Stimulated activated CD4-positive, alpha-beta T cell treated with anti-CD3 and anti-CD28 coated beads, Interleukin-1b, Interleukin-23, amount 100 ng/mL, for 48 hours (primary cell): ENCODE measurements around the gene NEGR1.

Source experiments
- DNase-seq: peaks from one replicate; pipeline ENCODE4 v3.0.0-alpha.2; 2020

The NEGR1 gene

GRCh38 chr1:71666609-71667008 lies 615.7 kb downstream of the NEGR1 start:
- DNase-seq, result no peak

DNA sequence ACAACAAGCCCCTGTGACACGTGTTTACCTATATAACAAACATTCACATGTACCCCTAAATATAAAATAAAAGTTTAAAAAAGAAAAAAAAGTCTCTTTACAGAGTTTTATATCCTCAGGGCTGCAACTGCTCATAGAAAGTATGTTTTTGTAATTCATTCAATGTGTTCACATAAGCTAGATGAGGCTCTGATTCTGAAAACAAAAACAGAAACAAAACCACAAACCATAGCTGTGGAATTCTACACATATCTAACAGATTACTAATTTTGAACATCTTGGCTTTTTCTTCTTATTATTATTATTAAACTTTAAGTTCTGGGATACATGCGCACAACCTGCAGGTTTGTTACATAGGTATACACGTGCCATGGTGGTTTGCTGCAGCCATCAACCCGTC lies 621.9 kb downstream of the NEGR1 start:
- DNase-seq, result no peak

- no peak for DNase-seq
Observed at GRCh38 chr1:71657891-71658679, 624.3 kb downstream of the NEGR1 start.

DNA sequence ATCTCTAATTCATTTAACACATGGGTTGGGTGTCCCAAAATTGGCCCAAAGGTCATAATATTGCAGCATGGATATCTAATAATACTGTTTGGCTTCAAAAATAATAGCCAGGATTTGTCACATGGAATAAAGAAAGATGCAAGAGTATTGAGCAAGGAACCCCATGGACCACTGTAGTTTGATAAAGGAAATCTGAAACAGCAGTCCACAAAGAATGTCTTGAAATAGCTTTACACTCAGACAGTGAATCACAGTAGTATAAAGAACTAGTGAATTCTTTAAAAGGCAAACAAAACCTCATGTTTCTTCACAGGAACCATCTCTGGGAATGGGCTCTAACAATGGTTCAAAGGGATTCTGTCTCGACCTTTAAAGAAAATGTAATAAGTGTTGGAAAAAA lies 625.4 kb downstream of the NEGR1 start:
- DNase-seq, result no peak

DNA sequence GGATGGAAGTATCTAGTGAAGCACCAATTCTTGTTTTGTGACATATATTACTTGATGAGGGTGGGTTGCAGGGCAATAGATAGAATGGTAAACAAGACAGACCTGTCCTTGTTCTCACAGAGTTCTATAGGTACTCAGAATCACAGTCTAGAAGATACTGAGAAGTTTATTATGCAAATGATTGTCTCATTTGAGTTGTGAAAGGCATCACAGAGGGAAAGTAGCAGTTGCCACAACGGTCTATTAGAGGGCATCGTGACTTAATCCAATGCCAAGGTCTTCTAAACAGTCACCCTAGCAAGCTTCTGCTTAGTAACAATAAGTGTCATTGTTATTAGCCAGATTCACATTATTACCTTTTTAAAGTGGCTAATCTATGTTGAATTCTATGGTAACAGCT lies 626.7 kb downstream of the NEGR1 start:
- no peak for DNase-seq

GRCh38 chr1:71653952-71654351 lies 628.4 kb downstream of the NEGR1 start:
- DNase-seq, result no peak

DNA sequence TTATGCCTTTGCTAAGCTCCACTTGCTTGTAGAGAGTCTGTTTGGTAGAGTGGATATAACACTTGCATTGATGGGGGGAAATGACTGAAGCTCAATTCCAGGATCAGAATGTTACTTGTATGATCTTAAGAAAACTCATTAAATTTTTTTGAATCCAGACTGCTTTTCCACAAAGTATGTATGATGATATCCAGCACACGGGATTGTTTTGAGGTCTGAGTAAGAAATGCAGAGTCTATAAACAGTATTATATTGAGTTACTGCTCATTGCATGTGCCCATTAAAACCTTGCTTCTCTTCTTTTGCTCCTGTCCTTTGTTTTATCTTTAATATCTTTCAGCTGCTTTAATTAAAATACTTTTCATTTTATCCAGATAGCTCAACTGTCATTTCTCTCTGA lies 631.1 kb downstream of the NEGR1 start:
- no peak for DNase-seq

DNA sequence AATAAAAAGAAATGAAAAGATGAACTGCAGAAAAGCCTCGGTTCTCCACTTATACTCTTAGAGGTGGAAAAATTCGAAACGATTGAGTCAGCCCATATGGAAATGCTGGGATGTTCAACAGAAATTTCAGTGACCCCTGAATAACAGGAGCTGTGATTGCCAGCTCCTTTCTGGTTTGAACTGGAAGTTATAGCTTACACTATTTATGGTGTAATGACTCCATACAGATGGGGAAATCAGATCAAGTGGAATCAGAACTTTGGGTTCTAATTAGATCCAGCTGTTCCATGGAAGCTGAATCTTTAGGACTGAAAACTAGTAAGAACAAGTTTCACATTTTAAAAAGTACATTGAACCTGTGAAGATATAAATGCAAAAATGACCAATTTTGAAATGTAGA lies 632.2 kb downstream of the NEGR1 start:
- no peak for DNase-seq

GRCh38 chr1:71649608-71650007 lies 632.7 kb downstream of the NEGR1 start:
- no peak for DNase-seq

GRCh38 chr1:71647513-71648300 lies 634.6 kb downstream of the NEGR1 start:
- DNase-seq, result no peak

- no peak for DNase-seq
Observed at GRCh38 chr1:71645015-71645414, 637.3 kb downstream of the NEGR1 start.

DNA sequence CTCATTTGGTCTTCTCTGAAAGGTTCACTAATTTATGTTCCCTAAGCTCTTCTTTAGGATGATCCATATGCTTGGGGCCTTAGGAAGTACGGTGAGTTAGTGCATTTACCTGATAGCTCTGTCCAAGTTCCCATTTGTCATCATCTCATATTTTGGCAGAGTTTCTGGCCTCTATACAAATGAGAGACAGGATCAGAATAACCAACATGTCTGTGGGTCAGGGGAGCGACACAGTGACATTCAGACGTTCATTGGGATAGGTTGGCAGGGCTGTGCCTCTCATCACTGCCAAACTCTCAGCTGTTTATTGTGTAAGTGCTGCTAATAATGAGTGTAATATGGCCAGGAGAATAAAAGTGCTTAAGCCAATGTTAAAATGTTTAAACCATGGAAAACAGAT lies 640.4 kb downstream of the NEGR1 start:
- no peak for DNase-seq

DNA sequence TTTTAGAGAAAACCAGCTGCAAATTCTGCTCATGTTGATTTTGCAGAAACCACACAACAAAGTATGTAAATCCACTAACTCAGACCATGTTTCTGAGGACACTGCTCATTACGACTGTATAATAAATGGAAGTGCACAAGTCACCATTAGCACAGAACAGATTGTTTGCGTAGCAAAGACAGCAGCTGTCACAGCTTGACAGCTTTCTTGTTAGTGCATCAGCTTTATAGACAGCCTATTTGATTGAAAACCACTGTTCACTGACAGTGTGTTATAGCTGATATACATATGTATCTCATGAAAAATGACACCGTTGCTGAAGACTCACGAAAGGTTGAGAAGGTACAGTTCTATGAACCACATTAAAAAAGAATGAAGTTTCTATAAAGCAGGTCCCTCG lies 641.3 kb downstream of the NEGR1 start:
- no peak for DNase-seq

DNA sequence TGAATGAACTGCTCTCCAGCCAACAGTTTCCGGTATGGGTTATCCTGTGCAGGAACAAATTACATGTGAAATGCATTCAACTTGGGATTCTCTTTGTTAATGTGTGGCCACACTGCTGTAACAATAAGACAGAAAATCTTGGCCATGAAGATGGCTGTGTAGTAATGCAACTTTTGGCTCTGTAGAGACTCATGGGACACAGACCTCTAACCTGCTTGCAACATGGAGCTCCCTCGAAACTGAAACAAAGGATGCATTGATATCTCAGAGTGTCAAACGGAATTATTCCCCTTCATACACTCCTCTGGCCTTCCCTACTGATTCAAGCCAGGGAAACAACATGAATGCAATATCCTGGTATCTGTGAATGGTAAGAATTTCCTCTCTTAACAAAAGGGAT lies 642.2 kb downstream of the NEGR1 start:
- no peak for DNase-seq

DNA sequence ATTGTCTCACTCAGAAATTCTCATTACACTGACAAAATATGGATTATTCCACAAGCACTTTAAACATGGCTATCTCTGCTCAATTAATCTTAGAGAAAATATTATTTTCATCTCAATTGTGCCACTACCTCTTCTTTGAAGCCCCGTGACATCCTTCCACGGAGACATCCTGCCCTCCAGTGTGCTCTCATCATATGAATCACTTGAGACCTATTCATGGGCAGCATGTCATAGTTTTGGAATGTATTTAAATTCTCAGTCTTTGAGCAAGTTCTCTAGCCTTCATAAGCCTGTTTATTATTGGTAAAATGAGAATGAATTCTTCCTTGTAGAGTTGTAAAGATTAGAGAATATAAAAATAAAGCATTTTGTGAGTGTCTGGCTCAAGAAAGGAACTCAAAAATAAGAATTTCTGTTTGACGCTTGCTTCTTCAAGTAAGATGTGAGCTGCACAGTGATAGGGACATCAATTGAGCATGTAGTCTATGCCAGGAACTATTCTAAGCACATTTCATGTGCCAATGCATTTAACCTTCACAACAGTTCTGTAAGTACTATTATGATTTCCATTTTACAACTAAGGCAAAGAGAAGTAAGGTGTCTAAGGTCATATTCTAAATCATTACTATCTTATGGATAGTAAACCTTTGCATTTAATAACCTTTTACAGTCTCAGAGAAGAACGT lies 644.1 kb downstream of the NEGR1 start:
- no peak for DNase-seq

GRCh38 chr1:71635568-71635967 lies 646.8 kb downstream of the NEGR1 start:
- DNase-seq, result no peak

DNA sequence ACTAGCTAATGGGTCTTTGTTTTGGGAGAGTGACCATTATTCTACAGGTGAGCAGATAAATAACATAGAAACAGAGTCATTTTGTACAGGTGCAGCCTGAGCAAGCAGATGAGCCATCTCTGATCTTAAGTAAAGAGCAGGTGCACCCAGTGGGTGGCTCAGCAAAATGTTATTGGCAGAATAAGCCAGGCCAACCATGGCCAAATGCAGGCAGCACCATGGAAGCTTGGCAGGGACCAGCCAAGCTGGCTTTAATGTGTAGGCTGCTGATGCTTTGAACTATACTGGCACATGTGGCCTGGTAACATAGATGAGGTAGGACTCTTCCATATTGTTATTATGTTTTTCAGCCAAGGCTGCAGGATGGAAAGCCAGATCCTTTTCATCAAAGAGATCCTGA lies 648.2 kb downstream of the NEGR1 start:
- no peak for DNase-seq

GRCh38 chr1:71630073-71630472 lies 652.3 kb downstream of the NEGR1 start:
- no peak for DNase-seq

GRCh38 chr1:71625004-71625403 lies 657.3 kb downstream of the NEGR1 start:
- DNase-seq, result no peak

DNA sequence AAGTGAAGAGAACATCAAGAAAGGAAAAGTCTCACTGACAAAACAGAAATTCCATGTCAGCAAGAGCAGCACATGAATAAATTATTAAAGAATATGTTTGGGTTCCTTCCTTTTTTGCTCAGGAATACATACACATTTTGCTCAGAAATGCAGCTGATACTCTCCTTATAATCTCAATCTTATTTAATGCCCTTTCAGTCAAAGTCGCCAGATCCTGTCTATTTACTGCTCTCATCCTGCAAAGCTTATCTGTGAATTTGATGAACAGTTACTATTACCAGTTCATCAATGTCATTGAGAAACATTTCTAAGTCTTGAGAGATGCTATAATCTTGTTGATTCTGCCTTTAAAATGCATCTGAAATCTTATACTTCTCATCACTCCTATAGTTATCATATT lies 658.5 kb downstream of the NEGR1 start:
- DNase-seq, result no peak

DNA sequence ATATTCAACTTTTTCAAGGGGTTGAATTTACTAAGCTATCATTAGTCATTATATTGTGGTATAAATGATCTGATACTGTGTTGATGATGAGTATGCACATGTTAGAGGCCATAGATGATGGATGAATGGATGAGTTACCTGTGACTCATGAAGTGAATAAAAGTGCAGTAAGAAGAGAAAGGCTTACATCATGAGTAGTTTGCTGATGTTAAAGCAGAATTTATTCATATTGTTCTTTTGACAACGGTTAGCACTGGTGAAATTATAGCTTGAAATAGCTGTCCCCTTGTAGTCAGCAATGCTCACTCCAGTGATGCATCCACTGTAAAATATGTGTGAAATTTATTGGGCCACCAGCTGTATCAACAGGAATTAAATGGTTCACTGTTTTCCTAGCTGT lies 660.6 kb downstream of the NEGR1 start:
- DNase-seq, result no peak

DNA sequence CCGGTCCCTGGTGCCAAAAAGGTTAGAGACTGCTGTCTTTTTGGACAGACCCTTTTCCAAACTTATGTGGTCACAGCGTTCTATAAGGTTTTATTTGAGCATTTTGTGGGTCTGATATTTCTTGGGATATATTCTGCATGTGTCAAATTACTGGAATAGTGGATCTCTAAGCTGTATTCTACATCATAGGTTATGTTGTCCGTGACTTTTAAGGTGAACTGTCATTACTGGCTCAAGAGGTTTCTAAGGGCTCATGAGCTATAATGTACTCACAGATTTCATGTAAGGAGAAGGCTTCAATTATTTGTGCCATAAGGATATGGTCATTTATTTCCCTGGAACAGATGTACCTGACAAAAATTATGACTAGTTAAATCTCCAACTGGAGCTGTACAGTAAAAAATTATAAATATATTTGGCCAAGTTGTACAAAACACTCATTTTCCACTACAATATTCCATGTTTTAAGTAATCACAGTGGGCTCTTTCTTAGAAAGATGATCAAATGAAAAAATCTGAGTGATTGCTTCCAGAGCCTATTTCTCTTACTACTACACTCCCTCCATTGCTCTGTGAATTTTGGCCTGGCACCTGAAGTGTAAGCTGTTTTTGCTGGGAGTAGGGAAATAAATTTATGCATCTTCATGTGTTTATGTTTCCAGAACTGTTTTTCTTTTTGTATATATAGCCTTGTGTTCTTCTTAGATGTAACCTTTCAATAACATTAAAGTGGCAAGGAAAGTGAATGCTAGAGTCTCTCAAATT lies 663.4 kb downstream of the NEGR1 start:
- DNase-seq, result no peak

- no peak for DNase-seq
Observed at GRCh38 chr1:71618191-71618590, 664.1 kb downstream of the NEGR1 start.
